Breast epithelium (tissue), 3 donors: ENCODE data around the gene EPX.

ENCODE experiments used
- POLR2A ChIP-seq: fragments of 450-650 bp; IDR thresholded peaks from one replicate; pipeline ENCODE4 v1.6.1; 2016; ENCODE audit warnings: antibody characterized with exemption, mild to moderate bottlenecking, moderate library complexity
- TF ChIP-seq, protein P1 (sequence below), 3 donors: fragments of 450-650 bp; IDR thresholded peaks; one replicate each; pipeline ENCODE4 v1.5.1; 2016 to 2017; ENCODE audit warnings: antibody characterized with exemption in 3 of 3, mild to moderate bottlenecking in 3 of 3, moderate library complexity in 3 of 3

DNA sequence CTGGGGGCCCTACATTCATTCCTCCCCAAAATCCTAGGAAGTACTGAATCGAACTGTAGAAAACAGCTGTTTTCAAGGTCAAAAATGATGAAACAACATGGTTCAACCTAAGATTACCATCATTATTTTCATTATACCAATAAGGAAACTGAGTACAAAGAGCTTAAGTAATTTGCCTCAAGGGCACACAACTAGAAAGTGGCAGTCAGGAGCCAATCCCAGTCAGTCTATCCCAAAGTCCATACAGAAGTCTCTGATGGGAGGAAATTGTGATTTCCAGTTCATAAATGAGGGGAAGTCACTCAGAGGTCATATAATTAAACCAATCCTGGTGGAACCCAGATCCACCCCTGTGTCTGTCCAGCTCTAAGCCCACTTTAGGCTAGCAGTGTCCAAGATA, 54.3 kb downstream of the EPX start:
- TF ChIP-seq, protein P1, sequence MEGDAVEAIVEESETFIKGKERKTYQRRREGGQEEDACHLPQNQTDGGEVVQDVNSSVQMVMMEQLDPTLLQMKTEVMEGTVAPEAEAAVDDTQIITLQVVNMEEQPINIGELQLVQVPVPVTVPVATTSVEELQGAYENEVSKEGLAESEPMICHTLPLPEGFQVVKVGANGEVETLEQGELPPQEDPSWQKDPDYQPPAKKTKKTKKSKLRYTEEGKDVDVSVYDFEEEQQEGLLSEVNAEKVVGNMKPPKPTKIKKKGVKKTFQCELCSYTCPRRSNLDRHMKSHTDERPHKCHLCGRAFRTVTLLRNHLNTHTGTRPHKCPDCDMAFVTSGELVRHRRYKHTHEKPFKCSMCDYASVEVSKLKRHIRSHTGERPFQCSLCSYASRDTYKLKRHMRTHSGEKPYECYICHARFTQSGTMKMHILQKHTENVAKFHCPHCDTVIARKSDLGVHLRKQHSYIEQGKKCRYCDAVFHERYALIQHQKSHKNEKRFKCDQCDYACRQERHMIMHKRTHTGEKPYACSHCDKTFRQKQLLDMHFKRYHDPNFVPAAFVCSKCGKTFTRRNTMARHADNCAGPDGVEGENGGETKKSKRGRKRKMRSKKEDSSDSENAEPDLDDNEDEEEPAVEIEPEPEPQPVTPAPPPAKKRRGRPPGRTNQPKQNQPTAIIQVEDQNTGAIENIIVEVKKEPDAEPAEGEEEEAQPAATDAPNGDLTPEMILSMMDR (IDR thresholded peaks at IDR 0.05): no peak
- no peak for TF ChIP-seq POLR2A
